Adrenal gland (tissue), 12 donors: ENCODE data around the gene CYB5D1. TPM values are rescaled to one million over a fixed set of nuclear protein-coding genes. Genes with fewer than 3 reads are reported as not detected.
A peak's percentile ranks its signal among the peaks of the same experiment; 100 is the strongest.

Experiments
- DNase-seq, 7 donors: peaks; one replicate each; pipeline ENCODE4 v3.0.0-alpha.2; 2019 to 2020
- H3K27ac ChIP-seq, 5 donors: fragments of 200-600 bp; sonication (generic) in 4 of 5; 1 replicate in 3 of 5; 2 replicates in 2 of 5; pipeline versions ENCODE4 v1.5.1 to v1.8.0; 2016 to 2020; ENCODE audit warnings: mild to moderate bottlenecking in 1 of 5
- H3K27me3 ChIP-seq: fragments of 200-600 bp; 2 replicates; pipeline ENCODE4 v1.8.0; 2021
- H3K36me3 ChIP-seq, 2 donors: fragments of 200-600 bp; replicated peaks in 1 of 2; 1 replicate in 1 of 2; 2 replicates in 1 of 2; pipeline versions ENCODE4 v1.5.1 to v1.8.0; 2018 to 2022
- H3K4me1 ChIP-seq, 2 donors: fragments of 200-600 bp; replicated peaks in 1 of 2; 1 replicate in 1 of 2; 2 replicates in 1 of 2; pipeline versions ENCODE4 v1.5.1 to v1.8.0; 2018 to 2021
- H3K4me3 ChIP-seq, 4 donors: fragments of 200-600 bp; sonication (generic) in 3 of 4; one replicate each; pipeline ENCODE4 v1.5.1; 2016 to 2018
- H3K9me3 ChIP-seq, 3 donors: fragments of 200-600 bp; sonication (generic) in 1 of 3; replicated peaks in 1 of 3; 1 replicate in 2 of 3; 2 replicates in 1 of 3; pipeline versions ENCODE4 v1.5.1 to v1.8.0; 2016 to 2021
- POLR2A ChIP-seq, 2 donors: fragments of 450-650 bp; IDR thresholded peaks; one replicate each; pipeline ENCODE4 v1.6.1; 2017; ENCODE audit warnings: antibody characterized with exemption in 2 of 2, mild to moderate bottlenecking in 2 of 2, moderate library complexity in 1 of 2
- WGBS, 4 donors: extraction: QIAGEN DNeasy Blood & Tissue Kit in 2 of 4; methylation state at CpG; one replicate each; pipeline versions ENCODE4 v1.1.5 to v1.1.7; 2013 to 2017; 5-methylcytosine and 5-hydroxymethylcytosine counted together
- intact Hi-C, 2 donors: fragments of 100-400 bp; cut with DNase I; formaldehyde crosslinking; loops; one replicate each; pipeline versions ENCODE4 v1.14.1 to v1.15.0; 2022 to 2023
- polyA plus RNA-seq, 3 donors: library from polyadenylated mRNA; stranded (reverse); fragments of 200-250 nt in 2 of 3; fragments of 350-450 nt in 1 of 3; fragmentation: Illumina TruSeq in 1 of 3; extraction: RNeasy Lipid Tissue Mini Kit (QIAGEN cat#74804) in 1 of 3; gene quantifications; one replicate each; pipeline ENCODE4 v1.2.3, GENCODE V29; 2013 to 2014
- total RNA-seq, 9 donors: library from RNA; depleted of rRNA in 4 of 9; stranded (reverse); fragments of >200 nt in 4 of 9; fragments of 120-200 nt in 1 of 9; fragmentation: NEBNext Ultra II Directional in 1 of 9; extraction: Animal tissue kit (Norgen Biotek cat#: 25700) in 1 of 9; gene quantifications; one replicate each; pipeline versions ENCODE4 v1.1.0 to v1.2.4, GENCODE V29; 2013 to 2023
- TF ChIP-seq, protein P1 (sequence below), 6 experiments: fragments of 450-650 bp in 4 of 6; fragments of 200-600 bp in 2 of 6; sonication (generic) in 1 of 6; IDR thresholded peaks; 1 replicate in 5 of 6; 2 replicates in 1 of 6; pipeline versions ENCODE4 v1.5.1 to v1.8.0; 2016 to 2021; ENCODE audit warnings: antibody characterized with exemption in 6 of 6, mild to moderate bottlenecking in 2 of 6, moderate library complexity in 1 of 6
- donor health status: healthy with polysubstance abuse.
- donor health status: Bipolar disorder and iron deficiency.
- donor health status: DM: yes; HTN: yes; CAD: no.
- donor health status: DM: no; HTN: no; CAD: no.
- donor health status: DM: no; HTN: no; CAD: no.
- donor health status: DM: yes; HTN: yes; CAD: no.

The CYB5D1 gene
- total and polyA plus RNA-seq, 12 donors, result 6.5 to 36.8 (median 16.8) TPM

DNA sequence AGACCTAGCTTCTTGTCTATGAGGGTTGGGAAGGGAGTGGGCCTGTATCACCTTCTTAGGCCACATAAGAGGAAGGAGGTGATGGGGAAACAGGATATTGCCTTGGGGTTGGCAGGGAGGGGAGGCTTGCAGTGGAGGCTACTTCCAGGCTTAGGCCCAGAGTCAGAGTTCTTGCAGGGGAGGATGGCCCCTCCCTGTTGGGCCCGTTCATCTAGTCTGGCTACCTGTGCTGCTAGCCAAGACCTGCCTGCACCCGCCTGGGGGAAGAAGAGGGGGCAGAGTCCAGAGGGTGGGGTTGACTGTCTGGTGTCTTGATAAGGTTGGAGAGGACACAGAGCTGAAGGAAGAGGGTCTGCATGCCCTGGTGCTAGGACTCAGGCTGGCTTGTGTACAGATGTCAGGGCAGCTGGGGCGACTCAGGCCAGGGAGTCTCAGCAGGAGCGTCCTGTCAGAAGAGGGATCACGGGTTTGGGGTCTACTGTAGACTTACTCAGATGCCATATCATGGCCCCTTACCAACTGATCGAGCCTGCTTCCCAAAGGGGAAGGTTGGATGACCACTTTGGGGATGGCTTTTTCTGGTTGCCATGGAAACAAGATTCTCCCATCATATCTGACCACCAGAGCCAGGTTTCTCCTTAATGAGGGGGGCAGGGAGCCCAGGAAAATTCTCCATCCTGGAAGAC, 18.5 kb upstream of the CYB5D1 start:
- peak in 2 of 7 donors; percentile 8 to 22 for DNase-seq
- H3K4me1 ChIP-seq, result peaks cover 26 to 44% of the 10 kb centered on the region in 2 donors
- intact Hi-C loops, result no loop called here
- no peaks in the 10 kb centered on the region for H3K36me3 ChIP-seq
- no peaks in the 10 kb centered on the region for H3K9me3 ChIP-seq
- TF ChIP-seq POLR2A (IDR thresholded peaks at IDR 0.05), result no peak
- TF ChIP-seq, protein P1, sequence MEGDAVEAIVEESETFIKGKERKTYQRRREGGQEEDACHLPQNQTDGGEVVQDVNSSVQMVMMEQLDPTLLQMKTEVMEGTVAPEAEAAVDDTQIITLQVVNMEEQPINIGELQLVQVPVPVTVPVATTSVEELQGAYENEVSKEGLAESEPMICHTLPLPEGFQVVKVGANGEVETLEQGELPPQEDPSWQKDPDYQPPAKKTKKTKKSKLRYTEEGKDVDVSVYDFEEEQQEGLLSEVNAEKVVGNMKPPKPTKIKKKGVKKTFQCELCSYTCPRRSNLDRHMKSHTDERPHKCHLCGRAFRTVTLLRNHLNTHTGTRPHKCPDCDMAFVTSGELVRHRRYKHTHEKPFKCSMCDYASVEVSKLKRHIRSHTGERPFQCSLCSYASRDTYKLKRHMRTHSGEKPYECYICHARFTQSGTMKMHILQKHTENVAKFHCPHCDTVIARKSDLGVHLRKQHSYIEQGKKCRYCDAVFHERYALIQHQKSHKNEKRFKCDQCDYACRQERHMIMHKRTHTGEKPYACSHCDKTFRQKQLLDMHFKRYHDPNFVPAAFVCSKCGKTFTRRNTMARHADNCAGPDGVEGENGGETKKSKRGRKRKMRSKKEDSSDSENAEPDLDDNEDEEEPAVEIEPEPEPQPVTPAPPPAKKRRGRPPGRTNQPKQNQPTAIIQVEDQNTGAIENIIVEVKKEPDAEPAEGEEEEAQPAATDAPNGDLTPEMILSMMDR (IDR thresholded peaks at IDR 0.05), result no peak
- no peaks in the 10 kb centered on the region for H3K27me3 ChIP-seq
- WGBS, 4 donors, result 70 to 83% (median 79%) methylated on average over 5 to 6 of the region's 6 CpGs
- H3K27ac ChIP-seq, result peak overlapping the region in 3 of 5 donors; percentile 16 to 99 (median 98)
- no peak overlapping the region for H3K4me3 ChIP-seq

DNA sequence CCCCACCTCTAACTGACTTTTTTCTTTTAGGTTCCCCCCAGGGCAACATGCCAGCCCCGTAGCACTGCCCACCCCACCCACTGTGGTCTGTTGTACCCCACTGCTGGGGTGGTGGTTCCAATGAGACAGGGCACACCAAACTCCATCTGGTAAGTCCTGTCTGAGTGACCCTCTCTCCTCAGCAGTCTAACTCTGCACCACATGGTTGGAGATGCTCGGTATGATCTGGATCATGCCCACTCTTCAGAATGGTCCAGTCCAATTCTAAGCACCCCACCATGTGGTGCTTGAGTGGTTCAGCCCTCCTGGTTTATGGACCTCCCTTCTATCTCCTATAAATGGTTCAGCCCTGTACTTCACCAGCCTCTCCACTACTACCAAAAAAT, 17.9 kb upstream of the CYB5D1 start:
- TF ChIP-seq, protein P1 (IDR thresholded peaks at IDR 0.05), result no peak
- TF ChIP-seq POLR2A (IDR thresholded peaks at IDR 0.05), result no peak
- Histone ChIP-seq H3K27ac (peak overlapping the region in 2 of 5 donors; percentile 3 to 99), H3K36me3 (no peaks in the 10 kb centered on the region), H3K4me1 (peaks cover 26 to 44% of the 10 kb centered on the region in 2 donors), H3K9me3 (no peaks in the 10 kb centered on the region), H3K4me3 (no peak overlapping the region), H3K27me3 (no peaks in the 10 kb centered on the region)
- DNase-seq, result peak in 2 of 7 donors; percentile 7 to 28
- 50 to 72% (median 65%) methylated on average over 2 of the region's 2 CpGs for WGBS, 4 donors
- intact Hi-C loops, result no loop called here

DNA sequence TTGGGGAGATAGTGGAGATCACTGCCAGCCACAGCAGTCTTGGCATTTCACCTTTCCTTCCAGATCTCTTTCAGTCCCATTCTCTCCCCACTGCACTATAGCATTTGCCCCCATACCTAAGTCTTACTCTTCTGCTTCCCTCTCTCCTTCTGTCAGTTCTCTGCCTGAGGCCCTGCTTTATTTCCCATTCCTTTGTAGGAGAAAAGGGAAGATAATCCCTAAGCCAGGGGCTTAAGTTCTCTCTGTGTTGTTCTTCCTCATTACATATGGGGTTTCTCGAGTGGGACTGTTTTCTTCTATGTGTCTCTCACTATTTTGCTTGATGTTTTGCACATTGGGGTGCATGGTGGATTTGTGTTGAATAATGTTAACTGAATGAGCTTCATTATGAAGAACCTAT, 17.4 kb upstream of the CYB5D1 start:
- Histone ChIP-seq H3K27ac (peak overlapping the region in 4 of 5 donors; percentile 3 to 99 (median 98)), H3K4me3 (no peak overlapping the region), H3K9me3 (no peaks in the 10 kb centered on the region), H3K36me3 (peaks cover 0 to under 1% of the 10 kb centered on the region in 2 donors), H3K4me1 (peaks cover 32 to 50% of the 10 kb centered on the region in 2 donors), H3K27me3 (no peaks in the 10 kb centered on the region)
- intact Hi-C loops, result no loop called here
- DNase-seq, result peak in 1 of 7 donors; percentile 1
- WGBS, 4 donors, result 35 to 78% (median 54%) methylated on average over 1 of the region's 1 CpG
- TF ChIP-seq POLR2A (IDR thresholded peaks at IDR 0.05), result no peak
- TF ChIP-seq, protein P1 (IDR thresholded peaks at IDR 0.05), result no peak

DNA sequence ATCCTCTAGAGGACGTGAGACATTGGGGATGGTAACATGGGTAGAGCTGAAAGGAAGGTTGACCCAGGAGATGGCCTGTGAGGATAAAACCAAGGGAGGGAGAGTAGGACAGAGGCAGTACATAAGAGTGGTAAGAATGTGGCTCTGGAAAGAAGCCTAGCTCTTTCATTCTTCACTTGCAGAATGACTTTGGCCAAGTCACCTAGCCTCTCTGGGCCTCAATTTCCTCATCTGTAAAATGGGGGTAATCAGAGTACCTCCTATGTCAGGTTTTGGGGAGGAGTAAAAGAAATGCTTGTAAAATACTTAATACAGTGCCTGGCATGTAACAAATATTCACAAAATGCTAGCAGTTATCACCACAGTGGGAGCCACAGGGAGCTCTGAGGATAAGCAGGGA, 16.9 kb upstream of the CYB5D1 start:
- intact Hi-C loops, result no loop called here
- Histone ChIP-seq H3K27me3 (no peaks in the 10 kb centered on the region), H3K27ac (peak overlapping the region; percentile 98 to 99 (median 99)), H3K9me3 (no peaks in the 10 kb centered on the region), H3K4me3 (peak overlapping the region in 1 of 4 donors; percentile 82), H3K36me3 (peaks cover 0 to 5% of the 10 kb centered on the region in 2 donors), H3K4me1 (peaks cover 33 to 54% of the 10 kb centered on the region in 2 donors)
- whole genome bisulfite sequencing, 4 donors, result 54 to 75% (median 62%) methylated on average over 1 of the region's 1 CpG
- DNase-seq, result no peak
- TF ChIP-seq, protein P1 (IDR thresholded peaks at IDR 0.05), result no peak
